T1000 (cell line): ENCODE data around the gene MLPH.
"Not testable (repeated sequence)": the region's sequence is repeated elsewhere in the genome, so short reads cannot be mapped to it uniquely, and the experiment has no call there.

Experiments used
- DNase-seq: peaks from one replicate; lab custom pipeline; 2025; ENCODE audit warnings: mixed read lengths; lab: John Stamatoyannopoulos, UW

Gene MLPH

GRCh38 chr2:237583385-237584295 is 96.6 kb downstream of the MLPH start:
- no peak for DNase-seq

- no peak for DNase-seq
These were observed 98.7 kb downstream of the MLPH start for GRCh38 chr2:237585590-237586221.

GRCh38 chr2:237588044-237588696 is 101.1 kb downstream of the MLPH start:
- no peak for DNase-seq

GRCh38 chr2:237590272-237591140 is 103.5 kb downstream of the MLPH start, which contains the start of gene RAB17:
Gene RAB17, minus strand, starts transcription at chr2:237590734. Its CDS starts 4,580 bp downstream, at chr2:237586154.
- no peak for DNase-seq

- DNase-seq, result no peak
These were observed 104.3 kb downstream of the MLPH start for GRCh38 chr2:237591141-237591881.

- no peak for DNase-seq
These were observed 105.5 kb downstream of the MLPH start for GRCh38 chr2:237592425-237592980.

GRCh38 chr2:237593036-237593435 is 106.0 kb downstream of the MLPH start:
- no peak for DNase-seq

- DNase-seq, result no peak
These were observed 106.7 kb downstream of the MLPH start for GRCh38 chr2:237593596-237594320.

GRCh38 chr2:237594514-237594871 is 107.4 kb downstream of the MLPH start:
- no peak for DNase-seq

GRCh38 chr2:237595829-237596519 is 108.9 kb downstream of the MLPH start:
- DNase-seq, result not testable (repeated sequence)

- no peak for DNase-seq
These were observed 109.6 kb downstream of the MLPH start for GRCh38 chr2:237596520-237597195.

GRCh38 chr2:237597196-237598145 is 110.4 kb downstream of the MLPH start:
- DNase-seq, result no peak

GRCh38 chr2:237598468-237599208 is 111.6 kb downstream of the MLPH start:
- no peak for DNase-seq

- no peak for DNase-seq
These were observed 112.5 kb downstream of the MLPH start for GRCh38 chr2:237599465-237600110.

GRCh38 chr2:237600205-237600846 is 113.3 kb downstream of the MLPH start:
- DNase-seq, result no peak
